Measurements from ENCODE around the gene ALK.

The ALK gene

DNA sequence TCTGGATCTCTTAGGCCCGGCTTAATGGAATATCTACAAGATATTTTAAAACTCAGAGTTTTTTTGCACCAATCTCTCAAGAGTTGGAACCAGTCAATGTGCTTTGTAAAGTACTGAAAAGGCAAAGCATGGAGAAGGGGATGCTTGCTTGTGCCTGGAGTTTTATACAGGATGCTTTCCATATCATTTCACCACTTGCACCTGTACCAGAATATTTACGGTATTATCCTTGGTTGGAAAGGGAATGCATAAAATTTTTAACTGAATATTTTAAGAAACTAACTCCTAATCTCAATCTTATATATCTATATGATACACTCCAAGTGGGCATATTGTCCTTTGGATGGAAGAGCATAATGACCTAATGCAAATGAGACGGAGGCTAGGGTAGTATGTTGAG is 487.5 kb downstream of the ALK start:
- no peak for DNase-seq

DNA sequence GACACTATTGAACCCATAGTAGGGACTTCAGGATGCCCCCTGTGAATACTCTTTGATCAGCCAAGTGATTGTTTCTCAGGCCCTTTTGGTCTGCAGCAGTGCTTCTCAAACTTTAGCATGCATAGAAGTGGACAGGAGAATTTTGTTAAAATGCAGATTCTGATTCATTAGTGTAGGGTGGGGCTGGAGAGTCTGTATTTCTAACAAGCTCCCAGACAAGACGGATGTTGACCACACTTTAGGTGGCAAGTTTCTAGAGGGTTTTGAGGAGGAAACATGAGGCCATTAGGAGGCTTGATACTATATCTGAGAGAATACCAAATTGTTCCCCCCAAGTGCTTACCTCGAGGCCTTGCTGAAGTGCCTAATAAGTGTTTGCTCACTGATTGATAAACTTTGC is 488.3 kb downstream of the ALK start:
- DNase-seq = no peak

DNA sequence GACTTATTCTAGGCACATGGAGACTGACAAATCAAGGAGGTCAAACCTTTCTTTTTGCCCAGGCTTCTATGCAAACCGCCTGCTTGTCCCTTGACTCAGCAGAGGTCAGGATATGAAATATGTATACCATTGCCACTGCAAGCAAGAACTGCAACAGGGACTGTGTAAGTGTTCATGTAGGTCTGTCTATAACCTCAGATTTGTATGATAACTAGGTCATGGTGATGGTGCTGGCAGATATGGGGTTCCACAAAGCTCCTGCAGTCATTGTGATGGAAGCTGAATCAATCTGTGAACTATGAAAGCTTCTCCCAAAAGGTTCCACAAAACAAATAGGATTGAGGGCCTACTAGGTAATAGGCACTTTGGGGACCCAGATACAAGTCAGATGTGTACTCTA is 489.9 kb downstream of the ALK start:
- DNase-seq = no peak

DNA sequence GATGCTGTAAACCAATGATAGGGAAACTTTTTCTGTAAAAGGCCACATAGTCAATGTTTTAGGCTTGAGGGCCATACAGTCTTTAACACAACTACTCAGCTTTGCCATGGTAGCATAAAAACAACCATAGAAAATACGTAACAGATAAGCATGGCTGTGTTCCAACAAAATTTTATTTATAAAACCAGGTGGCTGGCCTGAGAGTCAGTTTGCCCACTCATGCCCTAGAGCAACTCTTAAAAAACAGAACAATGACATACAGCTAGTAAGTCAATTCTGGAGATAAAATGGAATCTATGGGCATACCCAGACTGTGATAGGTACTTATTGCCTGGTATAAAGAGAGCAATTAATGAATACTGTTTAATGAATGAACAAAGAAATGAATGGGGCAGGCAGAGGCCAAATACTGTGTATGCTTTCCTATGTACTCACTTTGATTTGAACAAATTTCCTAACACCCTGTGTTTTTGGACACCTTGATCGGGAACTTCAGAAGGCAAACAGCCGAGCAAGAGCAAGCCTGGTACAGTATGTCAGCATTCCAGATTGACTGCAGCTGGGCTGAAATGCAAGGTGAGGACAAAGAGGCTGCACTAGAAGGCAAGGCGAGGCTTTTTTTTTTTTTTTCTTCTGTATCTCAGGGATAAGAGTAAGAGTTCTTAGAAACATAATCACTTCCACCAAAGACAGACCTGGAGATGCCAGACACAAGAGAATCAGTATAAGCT is 490.8 kb downstream of the ALK start:
- DNase-seq = peak; percentile 52

DNA sequence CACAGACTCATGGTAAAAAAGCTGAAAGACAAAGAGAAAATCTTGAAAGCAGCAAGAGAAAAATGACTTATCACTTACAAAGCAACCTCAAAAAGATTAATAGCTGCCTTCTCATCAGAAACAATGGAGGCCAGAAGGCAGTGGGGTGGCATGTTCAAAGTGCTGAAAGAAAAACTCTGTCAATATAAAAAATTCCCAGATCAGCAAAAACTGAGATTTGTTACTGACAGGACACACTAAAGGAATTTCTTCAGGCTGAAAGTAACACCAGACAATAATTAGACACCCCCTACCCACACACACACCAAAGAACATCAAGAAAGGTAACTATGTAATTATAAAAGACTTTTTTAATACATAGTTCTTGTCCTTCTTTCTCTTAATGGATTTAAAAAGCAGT is 495.0 kb downstream of the ALK start:
- no peak for DNase-seq

DNA sequence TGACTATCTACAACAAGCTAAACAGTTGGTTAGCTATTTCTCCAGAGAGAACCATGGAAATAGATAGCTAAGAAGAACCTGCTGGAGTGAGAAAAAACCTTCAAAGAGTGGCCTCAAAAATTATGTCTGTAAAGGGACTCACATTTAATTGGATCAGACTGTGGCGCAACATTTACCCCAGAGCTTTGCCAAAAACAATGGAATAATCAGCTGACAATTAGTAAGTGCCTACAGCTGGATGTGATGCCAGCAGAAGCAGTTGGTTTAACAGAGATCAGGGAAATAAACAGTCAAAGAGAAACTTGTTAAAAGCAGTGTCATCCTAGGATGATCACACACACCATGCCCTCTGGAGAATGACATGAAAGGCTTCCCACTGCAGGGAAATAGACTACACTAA is 495.5 kb downstream of the ALK start:
- no peak for DNase-seq

DNA sequence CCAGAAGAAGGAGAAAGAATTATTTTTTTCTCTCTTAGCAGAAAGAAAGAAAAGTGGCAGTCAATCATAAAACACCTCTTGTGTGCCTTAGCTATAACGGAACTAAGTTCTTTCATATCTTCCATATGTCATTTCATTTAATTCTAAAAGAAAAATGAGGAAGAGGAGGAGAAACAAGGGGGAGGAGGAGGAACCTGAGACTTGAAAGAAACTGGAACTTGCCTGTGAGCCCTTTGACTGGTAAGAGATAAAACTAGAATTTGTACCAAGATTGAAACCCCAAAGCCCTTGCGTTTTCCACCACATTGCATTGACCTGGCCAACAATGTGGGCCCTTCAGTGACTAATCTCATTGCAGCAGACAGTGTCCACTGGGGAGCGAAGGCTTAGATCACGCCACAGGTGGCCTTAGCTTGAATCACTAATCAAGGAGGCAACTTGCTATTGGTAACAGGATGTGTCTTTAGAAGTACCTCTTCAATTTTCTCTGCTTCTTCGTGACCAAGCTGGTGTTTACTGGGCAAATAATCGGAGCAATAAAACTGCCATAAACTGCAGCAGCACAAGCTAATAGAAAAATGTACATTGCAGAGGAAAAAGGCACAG is 498.2 kb downstream of the ALK start:
- DNase-seq = no peak

DNA sequence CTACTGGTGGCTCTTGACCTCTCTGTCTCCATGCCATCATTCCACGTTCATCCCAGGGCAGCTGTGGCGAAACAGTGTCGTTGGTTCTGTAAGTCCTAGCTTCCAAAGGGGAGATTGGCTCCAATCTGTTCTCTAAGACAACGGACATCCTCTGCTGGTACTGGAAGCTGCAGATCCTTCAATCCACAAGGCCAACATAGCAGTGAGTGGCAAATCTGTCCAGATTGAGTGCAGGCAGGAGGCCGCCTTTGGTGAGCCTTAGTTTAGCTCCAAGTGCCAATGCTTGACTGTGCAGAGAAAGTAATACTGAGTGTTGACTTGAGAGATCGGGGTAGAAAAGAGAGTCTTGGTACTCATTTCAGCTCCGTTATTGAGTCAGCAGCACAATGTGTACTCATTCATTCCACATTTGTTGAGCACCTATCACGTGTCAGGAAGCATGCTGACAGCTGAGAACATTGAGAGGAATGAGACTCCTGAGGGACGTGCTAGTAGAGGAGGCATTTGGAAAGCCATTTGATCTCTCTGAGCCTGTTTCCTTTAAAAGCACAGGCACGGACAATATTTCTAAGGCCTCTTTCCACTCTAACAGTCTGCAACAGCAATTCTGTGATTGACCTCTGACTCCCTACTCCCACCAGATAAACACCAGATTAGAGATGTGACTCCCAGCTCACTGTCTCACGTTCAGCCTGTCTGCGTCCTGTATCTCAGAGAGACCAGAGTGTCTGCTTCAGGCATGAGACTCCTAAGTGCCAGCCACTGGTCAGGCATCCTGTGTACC is 500.2 kb downstream of the ALK start:
- DNase-seq = no peak

DNA sequence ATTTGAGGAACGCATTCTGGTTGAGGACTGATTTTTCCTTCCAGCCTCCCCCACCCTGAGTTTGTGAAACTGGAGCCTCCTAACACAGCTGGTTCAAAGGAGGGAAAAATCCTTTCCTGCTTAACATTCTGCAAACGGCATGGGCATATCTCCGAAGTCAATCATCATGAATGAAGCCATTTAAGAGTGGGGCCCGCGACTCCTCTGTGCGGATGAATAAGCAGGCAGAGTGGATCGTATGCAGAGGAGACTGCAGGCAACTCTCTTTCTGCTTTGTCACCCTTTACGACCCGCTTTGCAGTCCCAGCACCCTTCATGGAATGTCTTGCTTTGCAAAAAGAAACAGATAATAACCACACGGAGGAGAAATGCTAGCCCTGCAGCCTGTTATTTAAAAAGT is 500.9 kb downstream of the ALK start:
- no peak for DNase-seq

DNA sequence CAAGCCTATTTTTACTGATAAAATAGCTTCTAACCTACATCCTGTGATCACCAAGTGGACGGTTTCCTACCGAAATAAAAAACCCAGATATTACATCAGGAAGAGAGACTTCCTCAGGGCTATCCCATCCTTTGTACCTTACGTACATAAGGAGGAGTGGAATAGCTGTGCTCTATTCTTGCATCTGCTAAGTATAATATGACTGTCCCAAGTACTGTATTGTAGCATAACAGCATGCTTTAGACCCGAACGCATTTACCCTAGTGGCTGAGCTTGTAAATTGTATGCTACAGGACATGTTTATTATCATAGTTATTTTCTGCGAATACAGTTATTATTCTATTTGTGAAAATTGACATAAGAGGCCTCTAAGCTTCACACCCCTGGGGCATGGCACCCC is 503.8 kb downstream of the ALK start:
- DNase-seq = no peak

DNA sequence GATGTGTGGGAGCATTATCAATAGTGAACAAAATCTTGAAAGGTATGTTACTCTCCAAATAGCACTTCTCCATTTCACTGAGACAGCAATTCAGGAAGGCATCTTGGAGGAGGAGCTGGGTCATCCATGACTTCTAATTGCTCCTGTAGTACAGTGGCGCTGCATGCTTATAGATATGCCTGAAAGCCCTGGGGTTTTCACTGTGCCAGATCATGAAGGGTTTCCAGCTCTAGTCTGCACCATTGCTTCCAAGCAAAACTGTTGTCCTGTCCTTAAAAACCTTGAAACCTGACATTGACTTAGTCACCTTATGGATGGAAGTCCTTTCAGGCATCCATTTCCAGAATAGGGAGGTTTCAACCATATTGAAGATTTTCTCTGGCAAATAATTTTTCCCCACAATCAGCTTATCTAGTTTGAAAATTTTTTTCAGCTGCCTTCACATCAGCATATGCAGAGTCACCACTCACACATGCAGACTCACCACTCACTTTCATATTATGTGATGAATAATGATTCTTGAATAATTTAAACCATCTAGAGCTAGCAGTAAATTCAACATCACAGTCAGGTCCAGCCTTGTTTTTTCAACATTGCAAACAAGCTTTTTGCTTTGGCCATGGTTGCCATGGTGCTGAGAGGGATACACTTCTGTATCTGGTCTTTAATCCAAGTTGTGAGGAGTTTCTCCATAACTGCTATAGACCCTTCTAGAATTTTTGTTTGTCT is 509.0 kb downstream of the ALK start:
- no peak for DNase-seq

DNA sequence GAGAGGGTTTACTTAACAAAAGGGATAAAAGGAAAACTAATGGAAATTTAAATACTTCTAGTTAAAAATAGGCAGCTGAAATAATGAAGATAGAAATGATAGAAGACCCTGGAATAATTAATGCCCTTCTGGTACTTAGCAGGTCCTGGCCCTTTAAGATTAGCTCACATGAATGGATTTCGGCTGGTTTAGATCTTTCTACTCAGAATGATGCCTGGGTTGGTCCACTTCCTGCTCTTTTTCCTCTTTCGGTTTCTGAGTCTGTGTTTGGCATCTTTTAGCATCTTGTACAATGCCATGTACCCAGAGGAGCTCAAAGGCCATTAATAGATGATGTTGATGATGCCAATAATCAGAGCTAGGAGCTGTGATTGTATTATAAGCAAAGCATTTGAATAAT is 515.7 kb downstream of the ALK start:
- no peak for DNase-seq

DNA sequence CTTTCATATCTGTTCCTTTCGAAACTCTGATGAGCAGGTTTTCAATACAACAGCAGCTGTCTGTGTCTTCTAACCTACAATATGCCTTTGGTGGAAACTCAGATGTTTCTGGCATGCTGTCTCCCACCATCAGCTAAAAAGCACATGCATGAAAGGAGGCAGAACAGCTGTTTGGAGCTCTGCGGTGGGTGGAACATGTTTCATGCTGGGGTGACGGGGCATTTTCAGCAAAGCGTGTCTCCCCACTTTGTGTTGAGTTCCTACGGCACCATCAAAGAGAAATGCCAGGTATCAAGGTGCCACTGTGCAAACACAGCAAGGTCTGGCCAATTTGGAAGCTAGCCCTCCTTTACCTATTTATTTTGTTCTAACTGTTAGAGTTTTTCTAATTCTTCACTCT is 516.1 kb downstream of the ALK start:
- DNase-seq = no peak

DNA sequence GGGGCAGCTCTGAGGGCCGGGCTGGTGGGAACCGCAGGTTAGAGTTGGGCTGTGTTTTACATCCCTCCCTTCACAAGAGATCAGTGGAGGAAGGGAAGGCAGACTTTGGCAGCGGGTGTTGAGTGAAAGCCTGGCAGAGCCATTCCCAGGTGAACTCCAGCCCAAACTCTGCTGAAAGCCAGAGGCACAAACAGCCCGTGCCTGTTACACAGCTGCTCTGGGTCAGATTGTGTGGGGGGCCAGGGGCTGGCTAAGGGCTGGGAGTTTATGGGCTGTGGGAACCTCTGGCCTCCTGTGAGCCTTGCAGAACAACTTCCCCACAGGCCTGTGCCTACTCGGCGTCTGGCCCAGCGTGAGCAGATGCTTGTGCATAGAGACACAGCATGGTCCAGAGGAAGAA is 519.4 kb downstream of the ALK start:
- DNase-seq = no peak

DNA sequence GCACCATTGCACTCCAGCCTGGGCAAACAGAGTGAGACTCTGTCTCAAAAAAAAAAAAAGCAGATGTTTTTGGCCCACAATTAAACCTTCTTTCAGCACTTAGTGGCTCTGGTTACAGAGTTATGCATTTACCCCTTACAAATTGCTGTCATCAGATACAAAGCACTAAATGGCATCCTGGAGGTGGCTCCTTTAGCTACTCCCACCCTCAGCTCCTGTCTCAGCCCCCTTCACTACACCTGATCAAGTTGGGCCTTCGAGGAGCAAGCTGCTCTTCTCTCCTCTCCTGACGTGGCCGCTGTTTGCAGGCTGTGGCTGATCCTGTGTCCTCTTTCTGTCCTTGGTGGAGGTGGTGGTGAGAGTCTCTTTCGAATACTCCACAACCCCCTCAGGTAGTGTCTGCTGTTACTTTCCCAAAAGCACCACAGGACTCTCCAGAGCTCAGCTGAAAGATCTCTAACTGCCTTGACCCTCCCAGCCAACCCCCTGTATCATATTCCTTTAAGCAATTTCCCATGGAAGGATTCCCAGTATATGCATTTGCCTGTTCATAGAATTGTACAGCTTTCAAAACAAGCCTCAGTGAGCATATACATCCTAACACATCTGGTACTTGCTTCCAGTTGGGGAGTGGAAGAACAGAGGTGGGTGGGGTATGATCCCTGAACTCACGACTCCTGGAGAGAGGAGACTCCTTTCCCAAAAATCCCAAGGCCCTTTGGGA is 520.3 kb downstream of the ALK start:
- no peak for DNase-seq

DNA sequence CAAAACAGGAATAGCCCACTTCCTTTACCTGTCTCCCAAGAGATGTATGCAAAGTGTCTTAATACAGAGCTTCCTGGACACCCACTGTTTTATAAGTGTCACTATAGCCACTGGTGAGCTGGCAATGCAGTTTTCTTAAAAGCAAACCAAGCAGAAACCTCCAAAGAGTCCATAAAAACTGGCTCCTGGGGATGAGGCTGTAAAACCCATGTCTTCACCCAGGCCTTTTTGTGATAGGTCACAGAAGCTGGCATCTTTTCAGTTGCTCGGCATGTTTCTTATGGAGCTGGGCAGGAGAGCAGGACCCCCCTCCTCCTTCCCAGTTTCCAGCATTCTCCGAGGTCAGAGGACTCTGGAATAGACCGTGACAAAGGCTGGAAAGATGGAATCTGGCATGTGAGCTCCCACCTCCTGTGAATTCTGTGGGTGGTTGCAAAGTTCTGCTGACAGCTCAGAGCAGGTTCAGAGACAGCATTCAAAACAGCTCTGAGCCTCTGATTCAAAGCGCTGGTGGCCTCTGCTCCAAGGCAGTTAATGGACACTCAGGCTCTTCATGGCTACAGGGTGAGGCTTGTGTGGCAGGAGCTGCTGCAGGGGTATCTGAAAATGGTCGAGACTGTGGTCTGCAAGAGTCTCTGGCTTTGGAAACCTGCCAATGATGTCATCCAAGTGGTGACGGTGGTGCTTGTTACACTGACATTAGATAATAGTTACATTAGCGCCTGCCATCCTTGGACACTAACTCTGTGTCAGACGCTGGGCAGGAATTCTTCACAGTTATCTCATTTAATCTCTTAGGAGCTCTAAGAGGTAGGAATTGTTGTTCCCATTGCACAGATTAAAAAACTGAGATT is 522.8 kb downstream of the ALK start:
- DNase-seq = no peak

DNA sequence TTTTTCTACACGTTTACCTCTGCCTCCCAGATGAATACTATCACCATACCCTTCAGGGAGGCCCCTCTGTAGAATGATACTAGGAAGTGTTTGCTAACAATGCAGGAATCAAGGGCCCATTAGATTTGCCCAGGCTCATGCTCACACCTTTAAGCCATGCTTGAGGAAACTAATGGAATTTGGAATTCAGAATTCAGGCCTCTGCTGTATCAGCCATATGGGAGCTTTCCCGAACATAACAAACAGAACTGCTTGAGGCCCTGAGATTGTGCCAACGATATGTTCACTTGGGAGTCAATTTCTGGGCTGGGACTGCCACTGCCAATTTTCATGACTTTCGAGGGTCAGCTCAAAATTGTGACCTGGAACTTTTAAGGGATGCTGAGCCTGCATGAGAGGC is 523.7 kb downstream of the ALK start:
- no peak for DNase-seq

DNA sequence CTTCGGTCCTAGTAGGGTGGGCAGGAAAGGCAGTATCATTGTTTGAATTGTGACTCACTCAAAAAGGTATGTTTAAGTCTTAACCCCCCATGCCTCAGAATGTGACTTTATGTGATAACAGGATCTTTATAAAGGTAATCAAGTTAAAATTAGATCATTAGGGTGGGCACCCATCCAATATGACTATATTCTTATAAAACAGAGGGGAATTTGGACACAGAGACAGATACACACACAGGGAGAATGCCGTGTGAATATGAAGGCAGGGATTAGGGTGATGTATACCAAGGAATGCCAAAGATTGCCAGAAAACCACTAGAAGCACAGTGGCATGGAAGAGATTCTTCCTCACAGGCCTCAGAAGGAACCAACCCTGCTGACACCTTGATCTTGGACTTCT is 524.3 kb downstream of the ALK start:
- DNase-seq = no peak

DNA sequence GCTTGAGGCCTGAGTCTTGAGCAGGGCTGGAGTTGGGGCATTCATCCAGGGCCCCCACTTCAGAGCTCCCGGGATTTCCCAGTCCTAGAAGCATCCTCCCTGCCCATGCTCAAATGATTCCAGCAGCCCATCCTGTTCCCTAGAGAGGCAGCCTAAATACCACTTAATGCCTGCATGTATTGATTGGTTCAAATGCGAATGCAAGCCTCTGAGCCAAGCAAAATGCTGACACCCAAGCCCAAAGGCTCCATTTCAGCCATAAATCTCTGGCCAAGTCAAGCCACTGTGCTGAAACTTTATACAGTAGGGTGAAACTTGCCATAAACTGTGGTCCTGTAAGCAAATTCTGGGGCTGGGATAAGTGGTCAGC is 526.4 kb downstream of the ALK start:
- DNase-seq = no peak

DNA sequence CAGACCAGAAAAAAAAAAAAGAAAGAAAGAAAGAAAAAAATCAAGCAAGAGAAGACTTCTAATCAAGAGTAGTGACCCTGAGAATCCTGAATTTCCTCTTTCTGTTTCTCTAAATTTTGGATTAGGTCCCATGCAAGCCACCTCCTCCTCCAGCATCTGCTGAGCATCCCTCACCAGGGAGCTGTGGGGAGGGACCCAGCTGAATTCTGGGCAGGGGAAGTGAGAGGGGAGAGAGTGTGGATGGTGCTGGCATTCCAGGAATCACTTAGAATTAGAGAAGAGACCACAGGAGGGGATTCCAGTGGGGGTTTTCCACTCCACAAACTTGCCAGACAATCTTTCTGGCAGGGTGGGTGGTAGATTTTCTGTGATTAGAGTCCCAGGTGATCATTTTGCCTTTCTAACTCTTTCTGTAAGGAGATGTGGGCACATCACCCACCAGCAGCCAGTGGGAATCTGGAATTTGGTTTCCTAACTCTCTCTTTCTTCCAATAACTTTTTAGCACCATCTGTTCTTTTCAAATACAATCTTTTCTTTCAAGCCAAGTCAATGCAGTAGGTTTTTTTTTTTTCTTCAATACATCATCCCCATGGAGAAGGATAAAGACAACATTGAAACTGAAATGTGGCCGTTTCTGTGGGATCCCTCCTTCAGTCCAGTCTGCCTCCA is 526.9 kb downstream of the ALK start:
- DNase-seq = no peak

DNA sequence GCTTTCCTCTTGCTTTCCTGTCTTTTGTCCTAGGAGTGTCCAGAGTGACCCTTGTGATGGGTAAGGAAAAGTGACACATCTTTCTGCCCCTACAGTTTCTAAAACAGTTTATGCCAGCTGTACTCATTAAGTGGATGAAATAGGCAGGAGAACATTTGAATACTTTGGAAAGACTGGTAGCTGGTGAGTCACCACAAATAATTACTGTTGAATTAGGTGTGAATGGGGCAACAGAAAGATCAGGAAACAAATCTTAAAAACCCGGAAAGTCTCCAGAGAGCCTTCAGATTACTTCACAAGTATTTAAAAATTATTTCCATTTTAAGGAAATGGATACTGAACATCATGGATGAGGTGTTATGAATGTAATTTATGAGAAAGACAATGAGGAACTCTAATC is 527.7 kb downstream of the ALK start:
- no peak for DNase-seq

All from NCI-H1105 (cell line).